GM21447 (cell line): ENCODE measurements around the gene DUSP7.

ENCODE experiments used
- ATAC-seq: cut with Tn5 transposase; IDR thresholded peaks from one replicate; pipeline ENCODE4 v1.9.1; 2021; ENCODE audit not compliant: unreplicated experiment

The DUSP7 gene

GRCh38 chr3:52012699-52013098, 43.7 kb downstream of the DUSP7 start:
- ATAC-seq = no peak

- no peak for ATAC-seq
These were observed 45.9 kb downstream of the DUSP7 start for GRCh38 chr3:52010431-52010830.

- ATAC-seq = no peak
These were observed 49.1 kb downstream of the DUSP7 start for GRCh38 chr3:52007291-52007690.

- ATAC-seq = no peak
These were observed 49.6 kb downstream of the DUSP7 start for GRCh38 chr3:52006820-52007133.

- no peak for ATAC-seq
These were observed 50.2 kb downstream of the DUSP7 start for GRCh38 chr3:52006017-52006819.

GRCh38 chr3:52005571-52005986, 50.8 kb downstream of the DUSP7 start:
- no peak for ATAC-seq

GRCh38 chr3:52004906-52005395, 51.4 kb downstream of the DUSP7 start:
- ATAC-seq = no peak

GRCh38 chr3:52004163-52004787, 52.1 kb downstream of the DUSP7 start:
- ATAC-seq = no peak

GRCh38 chr3:52002748-52003147, 53.6 kb downstream of the DUSP7 start:
- no peak for ATAC-seq

- ATAC-seq = no peak
These were observed 54.9 kb downstream of the DUSP7 start for GRCh38 chr3:52001443-52001974.

GRCh38 chr3:51999846-52000245, 56.5 kb downstream of the DUSP7 start:
- ATAC-seq = no peak
